UCSD-AML1 (cell line): ENCODE measurements around the gene RELN.
"Not testable (repeated sequence)": the region's sequence is repeated elsewhere in the genome, so short reads cannot be mapped to it uniquely, and the experiment has no call there.

ENCODE experiments used
- DNase-seq: peaks from one replicate; lab custom pipeline; 2025; ENCODE audit not compliant: unreplicated experiment; lab: John Stamatoyannopoulos, UW

RELN gene

GRCh38 chr7:103989200-103989784 lies at the start of gene RELN:
RELN (minus strand) TSS chr7:103989658; CDS start chr7:103989356, 302 bp downstream.
- no peak for DNase-seq

GRCh38 chr7:104038136-104038535 lies 48.7 kb upstream of the RELN start:
- DNase-seq: no peak

- not testable (repeated sequence) for DNase-seq
Measured at GRCh38 chr7:104036889-104037288, 47.4 kb upstream of the RELN start.

- no peak for DNase-seq
Measured at GRCh38 chr7:104035351-104035750, 45.9 kb upstream of the RELN start.

- DNase-seq: no peak
Measured at GRCh38 chr7:104034679-104035078, 45.2 kb upstream of the RELN start.

GRCh38 chr7:104033837-104034236 lies 44.4 kb upstream of the RELN start:
- no peak for DNase-seq

GRCh38 chr7:104032486-104032885 lies 43.0 kb upstream of the RELN start:
- no peak for DNase-seq

GRCh38 chr7:104029765-104030164 lies 40.3 kb upstream of the RELN start:
- no peak for DNase-seq

- no peak for DNase-seq
Measured at GRCh38 chr7:104024632-104025031, 35.2 kb upstream of the RELN start.

GRCh38 chr7:104023100-104023499 lies 33.6 kb upstream of the RELN start:
- no peak for DNase-seq

GRCh38 chr7:104018425-104018824 lies 29.0 kb upstream of the RELN start:
- DNase-seq: no peak

GRCh38 chr7:104017001-104017400 lies 27.5 kb upstream of the RELN start:
- no peak for DNase-seq

GRCh38 chr7:104012835-104013234 lies 23.4 kb upstream of the RELN start:
- DNase-seq: no peak

- no peak for DNase-seq
Measured at GRCh38 chr7:104011829-104012228, 22.4 kb upstream of the RELN start.

GRCh38 chr7:104010052-104010909 lies 20.8 kb upstream of the RELN start:
- DNase-seq: no peak

GRCh38 chr7:104008107-104008506 lies 18.6 kb upstream of the RELN start:
- no peak for DNase-seq

GRCh38 chr7:104007614-104008013 lies 18.2 kb upstream of the RELN start:
- DNase-seq: no peak

- DNase-seq: no peak
Measured at GRCh38 chr7:104005197-104005596, 15.7 kb upstream of the RELN start.

- DNase-seq: no peak
Measured at GRCh38 chr7:103996639-103997038, 7.2 kb upstream of the RELN start.

- no peak for DNase-seq
Measured at GRCh38 chr7:103996017-103996551, 6.6 kb upstream of the RELN start.

GRCh38 chr7:103995554-103995953 lies 6.1 kb upstream of the RELN start:
- no peak for DNase-seq

GRCh38 chr7:103993551-103993950 lies 4.1 kb upstream of the RELN start:
- no peak for DNase-seq
